ENCODE data around the gene LAMC3. TPM values are rescaled to one million over a fixed set of nuclear protein-coding genes. Genes with fewer than 3 reads are reported as not detected.
A peak's percentile ranks its signal among the peaks of the same experiment; 100 is the strongest.

LAMC3 gene
- total and polyA plus RNA-seq, 8 donors, result 0.61 to 9.6 (median 0.93) TPM; not detected in 1

DNA sequence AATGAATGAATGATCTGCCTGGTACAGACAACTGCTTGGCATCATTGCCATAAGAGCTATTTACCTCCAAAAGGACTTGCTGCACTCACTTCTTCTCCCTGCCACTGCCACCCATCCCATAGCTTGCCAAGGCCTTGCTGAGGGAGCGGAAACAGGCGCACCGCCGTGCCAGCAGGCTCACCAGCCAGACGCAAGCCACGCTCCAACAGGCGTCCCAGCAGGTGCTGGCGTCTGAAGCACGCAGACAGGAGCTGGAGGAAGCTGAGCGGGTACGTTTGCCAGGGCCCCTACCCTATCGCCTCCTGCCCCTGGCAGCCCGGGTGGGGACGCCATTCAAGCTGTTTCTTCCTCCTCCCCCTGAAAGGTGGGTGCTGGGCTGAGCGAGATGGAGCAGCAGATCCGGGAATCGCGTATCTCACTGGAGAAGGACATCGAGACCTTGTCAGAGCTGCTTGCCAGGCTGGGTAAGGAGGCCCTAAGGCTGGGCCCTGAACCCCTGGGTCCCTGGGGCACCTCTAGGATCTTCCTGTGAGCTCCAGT, 78.5 kb downstream of the LAMC3 start:
- H3K27ac ChIP-seq, result no peak overlapping the region
- H3K4me3 ChIP-seq, result no peak overlapping the region
- DNase-seq, result no peak
- no peaks in the 10 kb centered on the region for H3K36me3 ChIP-seq
- H3K27me3 ChIP-seq, result peaks cover 0 to 29% (median 0%) of the 10 kb centered on the region in 3 donors
- intact Hi-C loops (cut with DNase I; ENCODE audit: low total_unique reads), result no loop called here
- peaks cover 0 to 12% (median 5%) of the 10 kb centered on the region in 4 donors for H3K4me1 ChIP-seq
- no peaks in the 10 kb centered on the region for H3K9me3 ChIP-seq
- no peak for TF ChIP-seq POLR2A (IDR thresholded peaks at IDR 0.05)
- TF ChIP-seq POLR2AphosphoS5 (IDR thresholded peaks at IDR 0.05), result no peak
- TF ChIP-seq EP300 (IDR thresholded peaks at IDR 0.05), result no peak
- TF ChIP-seq, protein P1, sequence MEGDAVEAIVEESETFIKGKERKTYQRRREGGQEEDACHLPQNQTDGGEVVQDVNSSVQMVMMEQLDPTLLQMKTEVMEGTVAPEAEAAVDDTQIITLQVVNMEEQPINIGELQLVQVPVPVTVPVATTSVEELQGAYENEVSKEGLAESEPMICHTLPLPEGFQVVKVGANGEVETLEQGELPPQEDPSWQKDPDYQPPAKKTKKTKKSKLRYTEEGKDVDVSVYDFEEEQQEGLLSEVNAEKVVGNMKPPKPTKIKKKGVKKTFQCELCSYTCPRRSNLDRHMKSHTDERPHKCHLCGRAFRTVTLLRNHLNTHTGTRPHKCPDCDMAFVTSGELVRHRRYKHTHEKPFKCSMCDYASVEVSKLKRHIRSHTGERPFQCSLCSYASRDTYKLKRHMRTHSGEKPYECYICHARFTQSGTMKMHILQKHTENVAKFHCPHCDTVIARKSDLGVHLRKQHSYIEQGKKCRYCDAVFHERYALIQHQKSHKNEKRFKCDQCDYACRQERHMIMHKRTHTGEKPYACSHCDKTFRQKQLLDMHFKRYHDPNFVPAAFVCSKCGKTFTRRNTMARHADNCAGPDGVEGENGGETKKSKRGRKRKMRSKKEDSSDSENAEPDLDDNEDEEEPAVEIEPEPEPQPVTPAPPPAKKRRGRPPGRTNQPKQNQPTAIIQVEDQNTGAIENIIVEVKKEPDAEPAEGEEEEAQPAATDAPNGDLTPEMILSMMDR (IDR thresholded peaks at IDR 0.05), result no peak
- 72 to 100% (median 86%) methylated on average over 5 to 19 of the region's 19 CpGs for WGBS, 5 donors

DNA sequence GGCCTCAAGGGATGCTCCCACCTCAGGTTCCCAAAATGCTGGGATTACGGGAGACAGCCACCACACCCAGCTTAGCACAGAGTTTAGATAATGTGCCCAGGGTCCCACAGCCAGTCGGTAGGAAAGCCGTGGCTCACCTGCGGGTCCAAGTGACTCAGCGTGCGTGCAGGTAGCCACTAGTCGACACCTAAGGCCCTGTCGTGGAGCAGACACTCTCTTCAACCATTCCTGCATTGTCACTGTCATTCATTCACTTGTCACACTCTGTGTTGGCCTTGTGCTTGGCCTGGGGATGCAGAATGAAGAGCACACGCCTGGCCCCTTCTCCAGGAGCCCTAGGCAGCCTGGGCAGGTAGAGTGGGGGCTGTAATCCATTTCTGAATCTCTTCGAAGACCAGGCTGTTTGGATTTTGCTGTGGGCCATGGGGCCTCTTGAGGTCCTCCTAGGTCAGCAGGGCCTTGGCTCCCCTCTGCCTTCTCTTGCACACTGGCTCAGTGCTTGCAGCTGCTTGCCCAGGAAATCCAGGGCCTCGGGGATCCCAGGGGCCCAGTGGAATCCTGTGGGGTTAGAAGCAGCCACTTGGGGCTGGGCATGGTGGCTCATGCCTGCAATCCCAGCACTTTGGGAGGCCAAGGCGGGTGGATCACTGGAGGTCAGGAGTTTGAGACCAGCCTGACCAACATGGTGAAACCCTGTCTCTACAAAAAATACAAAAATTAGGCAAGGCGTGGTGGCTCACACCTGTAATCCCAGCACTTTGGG, 81.2 kb downstream of the LAMC3 start:
- intact Hi-C loops (cut with DNase I; ENCODE audit: low total_unique reads), result no loop called here
- H3K4me3 ChIP-seq, result no peak overlapping the region
- no peaks in the 10 kb centered on the region for H3K9me3 ChIP-seq
- TF ChIP-seq EP300 (IDR thresholded peaks at IDR 0.05) (no peak), POLR2AphosphoS5 (IDR thresholded peaks at IDR 0.05) (no peak), POLR2A (IDR thresholded peaks at IDR 0.05) (no peak)
- TF ChIP-seq, protein P1 (IDR thresholded peaks at IDR 0.05), result no peak
- WGBS, 5 donors, result 84 to 95% (median 87%) methylated on average over 12 to 13 of the region's 13 CpGs
- DNase-seq, result no peak
- H3K27ac ChIP-seq, result no peak overlapping the region
- peaks cover 0 to 12% (median 6%) of the 10 kb centered on the region in 4 donors for H3K4me1 ChIP-seq
- H3K27me3 ChIP-seq, result peaks cover 0 to 51% (median 4%) of the 10 kb centered on the region in 3 donors
- H3K36me3 ChIP-seq, result no peaks in the 10 kb centered on the region

DNA sequence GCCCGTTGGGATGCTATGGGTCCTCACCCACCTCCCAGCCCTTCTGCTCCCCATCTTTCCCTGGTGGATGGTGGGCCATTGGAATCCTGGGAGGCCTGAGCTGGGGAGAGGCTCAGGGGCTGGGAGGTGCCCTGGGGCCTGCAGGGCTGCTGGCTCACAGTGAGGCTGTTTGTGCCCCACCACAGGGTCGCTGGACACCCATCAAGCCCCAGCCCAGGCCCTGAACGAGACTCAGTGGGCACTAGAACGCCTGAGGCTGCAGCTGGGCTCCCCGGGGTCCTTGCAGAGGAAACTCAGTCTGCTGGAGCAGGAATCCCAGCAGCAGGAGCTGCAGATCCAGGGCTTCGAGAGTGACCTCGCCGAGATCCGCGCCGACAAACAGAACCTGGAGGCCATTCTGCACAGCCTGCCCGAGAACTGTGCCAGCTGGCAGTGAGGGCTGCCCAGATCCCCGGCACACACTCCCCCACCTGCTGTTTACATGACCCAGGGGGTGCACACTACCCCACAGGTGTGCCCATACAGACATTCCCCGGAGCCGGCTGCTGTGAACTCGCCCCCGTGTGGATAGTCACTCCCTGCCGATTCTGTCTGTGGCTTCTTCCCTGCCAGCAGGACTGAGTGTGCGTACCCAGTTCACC, 82.5 kb downstream of the LAMC3 start:
- TF ChIP-seq, protein P1 (IDR thresholded peaks at IDR 0.05), result no peak
- TF ChIP-seq POLR2A (IDR thresholded peaks at IDR 0.05) (no peak), POLR2AphosphoS5 (IDR thresholded peaks at IDR 0.05) (no peak), EP300 (IDR thresholded peaks at IDR 0.05) (no peak)
- peaks cover 2 to 24% (median 17%) of the 10 kb centered on the region in 4 donors for H3K4me1 ChIP-seq
- H3K4me3 ChIP-seq, result no peak overlapping the region
- no peaks in the 10 kb centered on the region for H3K9me3 ChIP-seq
- WGBS, 5 donors, result 62 to 75% (median 73%) methylated on average over 13 to 19 of the region's 19 CpGs
- peak in 1 of 2 donors; percentile 70 for DNase-seq
- intact Hi-C loops (cut with DNase I; ENCODE audit: low total_unique reads), result no loop called here
- no peak overlapping the region for H3K27ac ChIP-seq
- H3K36me3 ChIP-seq, result no peaks in the 10 kb centered on the region
- H3K27me3 ChIP-seq, result peaks cover 0 to 58% (median 16%) of the 10 kb centered on the region in 3 donors

DNA sequence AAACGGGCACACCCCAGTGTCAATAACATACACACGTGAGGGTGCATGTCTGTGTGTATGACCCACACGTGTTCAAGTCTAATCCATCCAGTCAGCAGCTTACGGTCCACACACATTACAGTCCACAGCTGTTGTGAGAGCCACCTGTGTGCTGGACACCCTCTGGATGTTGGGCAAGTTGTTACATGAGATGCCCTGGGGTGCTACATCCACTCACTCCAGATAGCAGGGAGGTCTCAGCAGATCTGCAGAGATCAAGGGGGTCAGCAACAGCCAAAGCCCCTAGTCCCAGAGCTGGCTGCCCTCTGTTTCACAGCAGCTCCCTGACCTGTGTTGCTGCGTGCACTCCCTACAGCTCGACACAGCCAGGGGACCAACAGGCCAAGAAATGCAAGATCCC, 83.1 kb downstream of the LAMC3 start:
- no peak overlapping the region for H3K4me3 ChIP-seq
- no peak for TF ChIP-seq POLR2A (IDR thresholded peaks at IDR 0.05)
- no peak for TF ChIP-seq POLR2AphosphoS5 (IDR thresholded peaks at IDR 0.05)
- no peak for TF ChIP-seq EP300 (IDR thresholded peaks at IDR 0.05)
- TF ChIP-seq, protein P1 (IDR thresholded peaks at IDR 0.05), result no peak
- H3K4me1 ChIP-seq, result peaks cover 8 to 30% (median 22%) of the 10 kb centered on the region in 4 donors
- no peaks in the 10 kb centered on the region for H3K36me3 ChIP-seq
- intact Hi-C loops (cut with DNase I; ENCODE audit: low total_unique reads), result no loop called here
- WGBS, 5 donors, result 53 to 84% (median 70%) methylated on average over 4 to 6 of the region's 6 CpGs
- DNase-seq, result no peak
- H3K27me3 ChIP-seq, result peaks cover 0 to 64% (median 21%) of the 10 kb centered on the region in 3 donors
- H3K9me3 ChIP-seq, result no peaks in the 10 kb centered on the region
- no peak overlapping the region for H3K27ac ChIP-seq

Data from stomach (tissue), 9 donors.